ENCODE results near the gene MYO5A.
A peak's percentile ranks its signal among the peaks of the same experiment; 100 is the strongest.

The MYO5A gene

DNA sequence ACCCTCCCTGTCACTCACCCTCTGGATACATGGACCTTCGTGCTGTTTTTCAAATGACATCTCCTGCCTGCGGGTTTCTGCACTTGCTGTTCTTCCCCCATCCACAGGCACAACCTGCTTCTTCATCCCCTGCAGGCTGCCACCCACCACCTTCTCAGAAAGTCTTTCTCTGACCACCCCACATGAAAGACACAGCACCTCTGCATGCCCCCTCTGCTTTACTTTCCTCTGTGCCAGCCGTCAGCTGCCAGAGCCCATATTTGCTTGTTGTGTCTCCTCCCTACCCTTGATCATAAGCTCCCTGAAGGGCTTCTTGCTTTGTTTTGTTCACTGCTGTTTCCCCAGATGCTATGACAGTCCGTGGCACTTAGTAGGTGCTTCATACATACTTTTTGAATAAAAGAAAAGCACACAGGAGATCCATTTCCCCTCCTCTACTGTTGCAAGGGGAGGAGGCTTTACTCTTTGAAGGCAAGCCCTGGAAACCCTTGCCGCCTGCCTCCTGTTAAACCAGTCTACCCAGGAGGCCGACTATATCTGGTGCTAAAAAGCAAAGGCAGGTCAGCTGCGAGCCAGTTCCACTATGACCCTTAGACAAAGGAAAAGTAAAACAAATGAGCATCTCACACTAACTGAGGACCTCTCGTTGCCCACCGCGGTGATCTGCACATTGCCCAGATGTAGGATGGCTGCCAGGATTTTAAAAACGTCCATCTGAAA lies 265.0 kb downstream of the MYO5A start:
- no peak for DNase-seq (ENCODE audit: extremely low spot score)
- CTCF ChIA-PET, result interaction anchor here (1.2 kb wide), 1 partner anchor 36 kb away, joined by 3 read pairs; no protein-coding TSS in a partner anchor
- POLR2A ChIA-PET, result no interaction called here
- TF ChIP-seq BHLHE40 (IDR thresholded peaks at IDR 0.05; ENCODE audit: borderline replicate concordance) (no peak), FOXA1 (IDR thresholded peaks at IDR 0.05) (no peak), ZNF384 (IDR thresholded peaks at IDR 0.05) (no peak), TARDBP (IDR thresholded peaks at IDR 0.05) (no peak), PKNOX1 (IDR thresholded peaks at IDR 0.05) (no peak), SP1 (IDR thresholded peaks at IDR 0.05) (no peak), L3MBTL2 (conservative IDR thresholded peaks at IDR 0.05) (no peak), FOXK2 (IDR thresholded peaks at IDR 0.05) (no peak), FOXM1 (IDR thresholded peaks at IDR 0.05; ENCODE audit: borderline replicate concordance) (no peak)

- CTCF ChIA-PET, result no interaction called here
- POLR2A ChIA-PET, result interaction anchor here (1.1 kb wide), 1 partner anchor 33 kb away, joined by 3 read pairs; the partner anchor contains the start of gene MYO5C
- TF ChIP-seq ZNF384 (IDR thresholded peaks at IDR 0.05) (no peak), L3MBTL2 (conservative IDR thresholded peaks at IDR 0.05) (no peak), BHLHE40 (IDR thresholded peaks at IDR 0.05; ENCODE audit: borderline replicate concordance) (no peak), ELF4 (IDR thresholded peaks at IDR 0.05) (no peak), ARNT (IDR thresholded peaks at IDR 0.05) (no peak)
These were observed 266.3 kb downstream of the MYO5A start for GRCh38 chr15:52262364-52262763.

DNA sequence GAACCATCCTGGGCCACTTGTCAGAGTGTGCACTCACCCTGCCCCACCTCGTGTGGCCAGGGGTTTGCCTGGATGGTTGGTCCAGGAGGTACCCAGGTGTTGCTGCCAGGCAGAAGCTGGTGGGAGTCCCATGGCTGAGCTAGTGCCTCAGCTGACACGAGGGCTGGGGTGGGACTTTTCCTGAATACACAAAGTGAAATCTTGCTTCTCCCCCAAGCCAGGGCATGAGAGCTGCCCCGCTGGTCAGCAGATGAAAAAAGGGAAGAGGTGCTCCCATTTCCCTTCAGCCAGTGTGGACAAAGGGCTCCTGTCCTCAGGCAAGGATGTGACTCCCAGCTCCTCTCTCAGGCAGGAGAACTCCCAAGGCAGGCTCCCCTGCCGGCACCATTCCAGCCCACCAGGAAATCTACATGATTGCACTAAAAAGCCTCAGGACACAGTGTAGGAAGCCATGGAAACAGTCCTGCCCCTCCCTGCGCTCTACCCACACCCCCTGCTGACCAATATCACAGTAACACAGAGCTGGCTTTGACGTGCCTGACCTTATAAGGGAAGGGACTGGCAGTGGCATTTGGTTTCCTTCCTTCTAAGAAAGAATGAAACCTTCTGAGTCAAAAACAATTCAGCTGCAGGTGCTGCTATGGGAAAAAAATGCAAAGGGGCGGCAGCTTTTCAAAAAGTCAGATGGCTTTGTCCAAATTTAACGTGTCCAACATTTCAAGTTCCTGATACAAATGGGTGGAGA lies 267.0 kb downstream of the MYO5A start:
- TF ChIP-seq ELF4 (IDR thresholded peaks at IDR 0.05) (no peak), FOXA1 (IDR thresholded peaks at IDR 0.05) (no peak), LEF1 (IDR thresholded peaks at IDR 0.05; ENCODE audit: borderline replicate concordance) (no peak), FOXM1 (IDR thresholded peaks at IDR 0.05; ENCODE audit: borderline replicate concordance) (no peak), ARNT (IDR thresholded peaks at IDR 0.05) (no peak), HDGF (IDR thresholded peaks at IDR 0.05; ENCODE audit: borderline replicate concordance) (no peak), TARDBP (IDR thresholded peaks at IDR 0.05) (no peak), L3MBTL2 (conservative IDR thresholded peaks at IDR 0.05) (no peak), SP1 (IDR thresholded peaks at IDR 0.05) (no peak), SUZ12 (IDR thresholded peaks at IDR 0.05) (no peak), FOXK2 (IDR thresholded peaks at IDR 0.05) (no peak), BHLHE40 (IDR thresholded peaks at IDR 0.05; ENCODE audit: borderline replicate concordance) (no peak), ZNF384 (IDR thresholded peaks at IDR 0.05) (no peak), NFRKB (IDR thresholded peaks at IDR 0.05) (no peak), CTBP1 (IDR thresholded peaks at IDR 0.05; ENCODE audit: borderline replicate concordance) (no peak), PKNOX1 (IDR thresholded peaks at IDR 0.05) (no peak)
- POLR2A ChIA-PET, result interaction anchor here (1.1 kb wide), 1 partner anchor 34 kb away, joined by 3 read pairs; the partner anchor contains the start of gene MYO5C
- CTCF ChIA-PET, result interaction anchor here (0.5 kb wide), 1 partner anchor 35 kb away, joined by 4 read pairs; no protein-coding TSS in a partner anchor

More at GRCh38 chr15:52262364-52262763, 266.3 kb downstream of the MYO5A start:
- DNase-seq (ENCODE audit: extremely low spot score), result no peak

DNA sequence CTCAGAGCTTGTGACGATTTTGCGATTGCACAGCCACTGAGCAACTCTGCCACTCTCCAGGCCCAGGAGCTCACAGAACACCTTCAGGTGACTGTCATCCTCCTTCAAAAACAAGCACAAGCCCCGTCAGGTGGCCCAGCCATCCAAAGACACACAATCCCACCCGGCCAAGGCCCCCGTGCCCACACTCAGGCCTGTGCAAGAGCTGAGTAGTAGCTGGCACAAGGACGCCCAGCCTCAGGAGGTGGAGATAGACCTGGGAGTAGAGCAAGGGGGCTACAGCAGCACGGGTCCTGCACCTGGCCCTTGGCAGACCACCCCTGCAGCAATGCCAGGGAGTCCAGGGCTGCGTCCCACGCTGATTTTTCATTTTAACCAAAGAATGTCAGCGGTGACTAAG lies 267.7 kb downstream of the MYO5A start:
- CTCF ChIA-PET, result interaction anchor here (0.6 kb wide), 1 partner anchor 8 kb away, joined by 7 read pairs; no protein-coding TSS in a partner anchor
- TF ChIP-seq TARDBP (IDR thresholded peaks at IDR 0.05), result no peak
- no peak for TF ChIP-seq LEF1 (IDR thresholded peaks at IDR 0.05; ENCODE audit: borderline replicate concordance)
- no peak for TF ChIP-seq ELF4 (IDR thresholded peaks at IDR 0.05)
- no peak for TF ChIP-seq FOXA1 (IDR thresholded peaks at IDR 0.05)
- no peak for TF ChIP-seq FOXK2 (IDR thresholded peaks at IDR 0.05)
- TF ChIP-seq BHLHE40 (IDR thresholded peaks at IDR 0.05; ENCODE audit: borderline replicate concordance), result no peak
- no peak for TF ChIP-seq L3MBTL2 (conservative IDR thresholded peaks at IDR 0.05)
- no peak for TF ChIP-seq ZNF384 (IDR thresholded peaks at IDR 0.05)
- no peak for TF ChIP-seq CTBP1 (IDR thresholded peaks at IDR 0.05; ENCODE audit: borderline replicate concordance)
- TF ChIP-seq NFRKB (IDR thresholded peaks at IDR 0.05), result no peak
- no peak for TF ChIP-seq ARNT (IDR thresholded peaks at IDR 0.05)
- no peak for TF ChIP-seq PKNOX1 (IDR thresholded peaks at IDR 0.05)
- TF ChIP-seq SUZ12 (IDR thresholded peaks at IDR 0.05), result no peak
- no peak for DNase-seq (ENCODE audit: extremely low spot score)
- POLR2A ChIA-PET, result no interaction called here

More for the DNA sequence above, 267.0 kb downstream of the MYO5A start:
- peak; percentile 55 for DNase-seq (ENCODE audit: extremely low spot score)

DNA sequence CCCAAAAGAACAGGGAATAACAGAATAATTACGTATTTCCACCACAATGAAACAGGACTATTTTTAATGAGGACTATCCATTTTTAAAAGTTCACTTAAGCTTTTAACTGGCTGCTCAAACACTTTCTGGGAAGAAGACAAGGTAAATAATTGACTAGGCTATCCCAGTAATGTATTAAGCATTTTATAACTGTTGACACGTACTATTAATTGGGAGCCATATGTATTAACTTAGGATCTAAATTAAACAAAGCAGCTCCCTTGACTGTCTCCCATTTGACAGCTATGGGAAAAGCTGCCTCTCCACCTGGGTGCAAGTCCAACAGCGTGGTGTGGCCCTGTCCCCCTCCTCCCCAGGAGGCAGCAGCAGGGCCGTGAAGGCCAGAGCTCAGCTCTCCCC lies 269.2 kb downstream of the MYO5A start:
- CTCF ChIA-PET, result no interaction called here
- TF ChIP-seq BHLHE40 (IDR thresholded peaks at IDR 0.05; ENCODE audit: borderline replicate concordance), result no peak
- no peak for TF ChIP-seq FOXK2 (IDR thresholded peaks at IDR 0.05)
- TF ChIP-seq NFRKB (IDR thresholded peaks at IDR 0.05), result no peak
- TF ChIP-seq TARDBP (IDR thresholded peaks at IDR 0.05), result no peak
- TF ChIP-seq SUZ12 (IDR thresholded peaks at IDR 0.05), result no peak
- DNase-seq (ENCODE audit: extremely low spot score), result no peak
- POLR2A ChIA-PET, result no interaction called here

GRCh38 chr15:52258461-52258860 lies 270.2 kb downstream of the MYO5A start:
- CTCF ChIA-PET, result interaction anchor here (0.7 kb wide), 1 partner anchor 368 kb away, joined by 3 read pairs; no protein-coding TSS in a partner anchor
- POLR2A ChIA-PET, result no interaction called here
- DNase-seq (ENCODE audit: extremely low spot score), result no peak
- TF ChIP-seq SUZ12 (IDR thresholded peaks at IDR 0.05) (no peak), TARDBP (IDR thresholded peaks at IDR 0.05) (no peak), NFRKB (IDR thresholded peaks at IDR 0.05) (no peak), ZNF384 (IDR thresholded peaks at IDR 0.05) (no peak), FOXM1 (IDR thresholded peaks at IDR 0.05; ENCODE audit: borderline replicate concordance) (no peak), LEF1 (IDR thresholded peaks at IDR 0.05; ENCODE audit: borderline replicate concordance) (no peak), CTBP1 (IDR thresholded peaks at IDR 0.05; ENCODE audit: borderline replicate concordance) (no peak), HDGF (IDR thresholded peaks at IDR 0.05; ENCODE audit: borderline replicate concordance) (no peak), ELF4 (IDR thresholded peaks at IDR 0.05) (no peak), PKNOX1 (IDR thresholded peaks at IDR 0.05) (no peak), SP1 (IDR thresholded peaks at IDR 0.05) (no peak), BHLHE40 (IDR thresholded peaks at IDR 0.05; ENCODE audit: borderline replicate concordance) (no peak), FOXA1 (IDR thresholded peaks at IDR 0.05) (no peak), FOXK2 (IDR thresholded peaks at IDR 0.05) (no peak), ARNT (IDR thresholded peaks at IDR 0.05) (no peak)
